Measurements from ENCODE around the gene TRNT1.

- no peak for TF ChIP-seq CTCF (IDR thresholded peaks at IDR 0.05; ENCODE audit: low read depth, low read length, poor library complexity, severe bottlenecking)
- no peak for TF ChIP-seq EZH2phosphoT487 (IDR thresholded peaks at IDR 0.05; ENCODE audit: borderline replicate concordance, low read length)
Observed at GRCh38 chr3:3113042-3113709, 13.6 kb upstream of the TRNT1 start.
